NCI-H69 (cell line): Measurements from ENCODE around the gene KCNMA1.
"Not testable (repeated sequence)": the region's sequence is repeated elsewhere in the genome, so short reads cannot be mapped to it uniquely, and the experiment has no call there.

Source experiments
- DNase-seq: peaks from one replicate; lab custom pipeline; 2025; lab: John Stamatoyannopoulos, UW

Gene KCNMA1

DNA sequence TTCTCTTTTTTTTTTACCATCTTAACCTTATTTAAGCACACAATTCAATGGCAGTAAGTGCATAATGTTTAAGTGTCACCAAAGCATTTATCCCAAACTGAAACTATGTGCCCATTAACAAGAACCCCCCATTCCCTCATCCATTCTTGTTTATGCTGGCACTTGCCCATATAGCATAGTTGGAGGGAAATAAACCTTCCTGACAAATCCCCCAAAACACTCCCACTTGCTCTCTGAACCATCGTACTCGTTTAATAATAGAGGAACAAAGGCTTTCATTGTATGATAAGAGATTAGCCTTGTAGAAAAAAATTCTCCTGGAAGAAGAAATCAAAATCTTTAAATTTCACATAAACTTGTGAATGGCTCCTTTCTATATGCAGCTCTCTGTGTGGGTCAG lies 26.4 kb upstream of the KCNMA1 start:
- peak; percentile 32 for DNase-seq

DNA sequence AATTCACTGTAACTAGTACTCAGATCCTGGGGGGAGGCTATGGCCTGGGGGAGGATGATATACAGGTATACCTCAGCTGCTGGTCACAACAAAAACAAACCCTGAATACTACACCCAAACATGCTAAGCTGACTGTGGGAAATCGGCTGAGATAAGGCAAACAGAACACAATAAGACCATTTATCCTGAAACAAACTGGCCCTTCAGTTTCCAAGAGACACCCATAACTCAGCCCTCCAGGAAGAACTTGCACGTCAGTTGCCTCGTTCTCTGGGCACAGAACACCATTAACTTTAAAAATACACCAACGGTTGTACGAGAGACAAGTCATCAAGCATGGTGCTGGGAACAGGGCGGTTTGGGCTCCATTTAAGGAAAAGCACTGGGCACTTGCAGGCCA lies 24.1 kb upstream of the KCNMA1 start:
- DNase-seq, result no peak

DNA sequence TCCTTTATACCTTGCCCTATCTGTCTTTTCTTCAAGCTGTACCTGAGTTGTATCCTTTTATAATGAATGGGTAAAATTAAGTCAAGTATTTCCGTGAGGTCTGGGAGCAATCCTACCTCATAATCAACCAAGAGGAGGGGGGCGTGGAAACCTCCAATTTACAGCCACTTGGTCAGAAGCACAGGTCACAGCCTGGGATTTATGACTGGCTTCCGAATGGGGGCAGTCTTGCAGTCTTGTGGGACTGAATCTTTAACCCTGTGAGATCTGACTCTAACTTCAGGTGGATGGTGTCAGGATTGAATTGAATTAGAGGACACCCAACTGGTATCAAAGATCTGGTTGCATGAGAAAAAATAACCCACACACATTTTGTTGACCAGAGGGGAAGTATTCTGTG lies 23.5 kb upstream of the KCNMA1 start:
- DNase-seq, result peak; percentile 36

DNA sequence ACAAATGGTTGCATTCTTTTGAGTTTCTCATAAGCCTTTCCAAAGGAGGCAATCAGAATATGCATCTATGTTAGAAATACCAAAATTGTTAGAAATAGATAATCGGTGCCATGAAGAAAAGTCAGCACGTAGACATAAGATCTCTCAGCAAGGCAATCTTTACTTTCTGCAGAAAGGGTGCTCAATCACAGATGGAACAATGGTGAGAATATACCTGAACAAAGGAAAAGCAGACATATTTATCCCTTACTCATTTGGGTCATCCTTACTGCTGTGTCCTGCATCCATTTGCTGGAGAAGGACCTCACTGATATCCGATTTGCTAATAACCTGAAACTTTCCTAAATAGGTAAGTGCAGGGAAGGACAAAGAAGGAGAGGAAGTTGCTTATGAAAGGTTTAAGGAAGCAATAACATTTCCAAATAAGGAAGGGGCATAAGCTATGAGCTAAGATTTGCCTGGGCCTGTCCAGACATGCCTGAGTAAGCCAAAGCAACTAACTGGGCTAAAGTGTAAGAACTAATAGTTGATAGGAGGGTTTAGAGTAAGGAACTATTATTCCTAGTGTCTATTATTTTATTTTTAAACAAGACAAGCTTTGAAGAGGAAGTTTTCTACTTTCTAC lies 21.6 kb upstream of the KCNMA1 start:
- DNase-seq, result not testable (repeated sequence)

DNA sequence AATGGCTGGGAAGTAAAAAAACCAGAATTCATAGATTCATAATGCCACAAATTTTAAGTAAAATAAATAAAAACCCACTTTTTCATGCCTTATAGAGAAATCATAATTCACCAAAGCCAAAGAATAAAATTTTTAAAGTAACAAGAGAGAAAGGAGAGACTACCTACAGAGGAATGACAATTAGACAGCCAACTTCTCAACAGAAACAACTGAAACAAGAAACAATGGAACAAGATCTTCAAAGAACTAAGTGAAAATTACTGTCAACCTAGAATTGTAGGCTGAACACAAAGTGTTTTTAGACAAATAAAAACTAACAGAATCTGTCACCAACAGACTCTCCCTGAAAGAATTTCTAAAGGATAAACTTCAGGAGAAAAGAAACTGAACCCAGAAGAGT lies 15.6 kb upstream of the KCNMA1 start:
- DNase-seq, result no peak

DNA sequence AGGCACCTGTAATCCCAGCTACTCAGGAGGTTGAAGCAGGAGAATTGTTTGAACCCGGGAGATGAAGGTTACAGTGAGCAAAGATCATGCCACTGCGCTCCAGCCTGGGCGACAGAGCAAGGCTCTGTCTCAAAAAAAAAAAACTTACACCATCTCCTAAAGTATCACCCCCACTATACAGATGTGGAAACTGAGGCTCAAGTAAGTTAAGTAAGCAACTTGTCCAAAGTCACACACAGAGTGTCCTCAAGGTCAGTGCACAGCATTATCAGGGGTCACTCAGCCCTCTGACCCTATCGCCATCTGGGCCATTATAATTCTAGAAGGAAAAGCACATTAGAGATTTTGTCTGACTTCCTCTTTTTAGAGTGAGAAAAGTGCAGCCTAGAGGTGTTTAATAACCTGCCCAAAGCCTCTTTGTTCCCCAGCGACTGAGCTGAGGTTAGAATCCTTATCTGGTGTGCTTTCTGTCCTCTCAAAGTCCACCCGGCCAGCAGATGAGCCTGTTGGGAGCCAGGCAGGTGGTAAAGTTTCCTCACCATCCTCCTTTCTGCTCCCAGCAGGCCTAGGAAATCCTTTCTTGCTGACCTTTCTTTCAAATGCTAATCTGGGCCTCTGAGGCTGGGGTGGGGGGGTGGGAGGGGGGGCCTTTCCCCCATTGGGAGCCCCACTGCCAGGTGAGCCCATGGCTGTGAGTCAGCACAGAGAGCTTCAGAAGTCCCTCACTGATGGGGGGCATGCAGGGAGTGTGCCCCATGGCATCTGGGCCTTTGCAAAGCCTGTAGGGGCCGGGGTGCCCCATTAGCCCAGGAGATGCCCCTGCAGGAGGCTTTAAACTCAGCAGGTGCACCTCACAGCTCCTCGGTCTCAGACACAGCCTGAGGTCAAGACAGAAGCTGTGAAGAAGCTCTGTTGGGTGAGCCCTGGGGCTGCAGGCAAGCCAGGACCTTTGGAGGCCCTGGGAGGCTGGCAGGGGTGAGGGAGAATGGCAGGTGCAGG lies 12.0 kb upstream of the KCNMA1 start:
- DNase-seq, result peak; percentile 9

DNA sequence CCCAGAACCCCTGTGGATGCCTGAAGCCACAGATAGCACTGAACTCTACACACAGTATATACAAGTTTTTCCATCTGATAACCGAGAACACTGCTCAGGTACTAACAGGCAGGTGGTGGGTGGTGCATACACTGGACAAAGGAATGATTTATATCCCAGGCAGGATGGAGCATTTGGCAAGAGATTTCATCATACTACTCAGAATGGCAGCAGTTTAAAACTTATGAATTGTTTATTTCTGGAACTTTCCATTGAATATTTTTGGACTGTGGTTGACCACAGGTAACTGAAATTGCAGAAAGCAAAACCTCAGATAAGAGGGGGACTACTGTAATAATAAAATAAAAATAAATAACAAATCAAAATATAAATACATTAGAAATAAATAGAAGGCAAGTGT lies 10.9 kb upstream of the KCNMA1 start:
- peak; percentile 66 for DNase-seq

DNA sequence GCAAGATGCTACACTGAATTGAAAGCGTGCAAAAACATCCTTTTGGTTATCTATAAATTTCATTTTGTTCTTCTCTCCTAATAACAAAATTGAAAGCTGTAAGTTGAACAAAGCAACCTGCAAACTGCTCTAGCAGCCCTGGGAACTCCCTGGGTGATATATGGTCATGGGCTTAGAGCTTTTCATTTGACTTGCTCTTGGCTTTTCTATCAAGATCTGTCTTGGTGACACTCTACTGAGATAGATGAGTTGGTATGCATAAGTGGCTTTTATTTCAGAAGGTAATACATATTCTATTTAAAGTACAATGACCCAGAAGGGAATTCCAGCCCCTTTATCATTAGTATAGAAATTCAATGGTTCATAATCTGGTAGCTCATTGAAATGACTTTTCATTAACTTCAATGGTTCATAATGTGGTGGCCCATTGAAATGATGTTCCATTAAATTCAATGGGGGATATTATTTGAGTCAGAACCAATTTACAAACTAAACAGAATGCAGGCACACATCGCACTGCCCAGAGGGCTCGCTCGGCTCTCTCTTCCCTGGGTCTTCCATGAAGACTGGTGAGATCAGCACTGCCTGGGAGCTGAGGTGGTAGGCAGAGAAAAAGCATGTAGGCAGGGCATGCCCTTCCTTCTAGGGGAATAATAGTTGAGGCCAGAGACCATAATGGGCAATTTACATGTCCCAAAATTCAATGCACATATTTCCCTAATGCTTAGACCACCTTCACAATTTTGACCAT lies 10.1 kb upstream of the KCNMA1 start:
- DNase-seq, result no peak

DNA sequence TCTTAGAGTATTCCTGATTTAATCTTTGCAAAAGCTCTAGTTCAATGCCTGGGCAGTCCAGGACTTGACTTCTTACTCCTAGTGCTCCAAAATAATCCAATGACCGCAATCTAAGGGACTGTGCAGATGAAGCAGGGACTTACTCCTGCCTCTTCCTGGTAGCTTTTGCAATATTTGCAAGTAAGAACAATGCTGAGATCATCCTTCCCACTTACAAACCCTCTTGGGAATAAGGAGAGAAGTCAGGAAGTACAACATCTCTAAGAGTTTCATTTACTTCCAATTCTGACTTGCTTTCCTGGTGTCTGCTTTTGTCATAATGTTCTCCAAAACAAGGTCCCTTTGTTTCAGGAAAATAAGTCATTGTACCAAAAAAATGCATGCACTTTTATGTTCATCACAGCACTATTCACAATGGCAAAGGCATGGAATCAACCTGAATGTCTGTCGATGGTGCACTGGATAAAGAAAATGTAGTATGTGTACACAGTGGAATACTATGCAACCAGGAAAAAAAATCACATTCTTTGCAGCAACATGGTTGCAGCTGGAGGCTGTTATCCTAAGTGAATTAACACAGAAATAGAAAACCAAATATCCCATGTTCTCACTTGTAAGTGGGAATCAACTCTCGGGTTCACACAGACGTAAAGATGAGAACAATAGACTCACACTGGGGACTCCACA lies 7.1 kb upstream of the KCNMA1 start:
- no peak for DNase-seq

DNA sequence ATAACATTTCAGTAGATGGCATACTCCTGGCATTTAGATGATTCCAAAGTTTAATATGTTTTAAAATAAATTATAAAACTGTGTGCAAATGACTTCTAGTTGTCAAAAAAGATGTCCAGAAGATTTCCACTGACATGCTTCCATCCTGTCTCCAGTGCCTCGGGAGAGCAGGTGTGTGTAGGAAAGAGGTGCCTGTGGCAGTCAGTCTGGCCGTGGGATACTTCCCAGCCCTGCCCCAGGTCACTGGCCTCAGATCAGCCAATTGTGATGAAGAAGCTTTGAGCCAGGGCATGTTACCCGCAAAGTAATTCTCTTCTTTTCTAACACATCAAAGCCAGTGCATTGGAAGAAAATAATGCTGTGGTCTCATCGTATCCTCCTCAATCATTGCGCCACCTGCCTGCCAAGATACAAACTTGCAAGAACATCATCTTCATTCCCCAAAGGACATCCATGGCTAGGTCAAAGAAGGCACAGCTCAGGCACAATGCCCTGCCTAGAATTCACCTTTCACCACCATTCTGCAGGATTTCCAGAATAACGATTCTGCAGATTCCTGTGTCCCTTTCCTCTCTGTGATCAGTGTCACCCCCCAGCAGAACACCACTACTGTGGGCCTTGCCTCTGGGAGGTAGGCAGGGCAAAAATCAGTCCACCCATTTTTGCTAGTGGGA lies 6.3 kb upstream of the KCNMA1 start:
- peak; percentile 64 for DNase-seq

DNA sequence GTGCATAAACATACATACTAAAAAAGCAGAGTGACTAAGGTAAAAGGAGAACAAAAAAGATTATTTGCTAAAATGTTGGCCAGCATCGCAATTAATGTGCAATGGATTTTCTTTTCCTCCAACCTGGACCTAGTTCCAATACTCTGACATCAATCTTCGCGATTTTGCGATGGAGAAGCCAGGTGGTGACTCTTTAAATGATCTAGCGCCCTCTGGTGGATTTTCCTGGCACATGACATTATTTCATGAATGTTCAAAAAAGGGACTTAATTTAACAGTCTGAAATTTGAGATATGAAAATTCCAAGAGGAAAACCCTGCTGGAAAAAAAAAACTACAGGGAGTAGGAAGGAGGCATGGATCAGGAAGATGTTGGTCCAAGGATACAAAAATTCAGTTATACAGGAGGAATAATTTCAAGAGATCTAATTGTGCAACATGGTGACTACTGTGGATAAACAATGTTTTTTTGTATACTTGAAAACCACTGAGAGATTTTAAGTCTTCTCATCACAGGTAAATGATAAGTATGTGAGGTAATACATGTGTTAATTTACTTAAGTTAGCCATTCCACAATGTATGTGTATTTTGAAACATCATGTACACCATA lies 4.3 kb upstream of the KCNMA1 start:
- DNase-seq, result peak; percentile 85

DNA sequence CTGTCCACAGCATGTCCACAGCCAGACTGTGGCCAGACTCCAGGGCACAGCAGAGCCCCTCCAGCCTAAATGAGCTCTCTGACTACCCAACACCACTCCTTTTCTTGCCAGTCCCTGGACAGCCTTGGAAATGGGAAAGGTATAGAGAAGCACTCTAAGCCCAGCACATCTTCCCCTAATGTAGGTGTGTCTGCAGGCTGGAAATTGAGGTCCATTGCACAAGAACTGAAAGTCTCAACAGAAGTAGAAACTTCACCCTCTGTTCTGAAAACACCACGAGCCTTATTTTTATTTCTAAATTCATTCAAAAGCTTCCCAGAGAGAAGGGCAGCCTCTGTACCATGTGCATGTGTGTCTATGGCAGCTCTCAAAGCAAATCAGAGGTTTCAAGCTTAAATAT lies 3.7 kb upstream of the KCNMA1 start:
- peak; percentile 16 for DNase-seq

DNA sequence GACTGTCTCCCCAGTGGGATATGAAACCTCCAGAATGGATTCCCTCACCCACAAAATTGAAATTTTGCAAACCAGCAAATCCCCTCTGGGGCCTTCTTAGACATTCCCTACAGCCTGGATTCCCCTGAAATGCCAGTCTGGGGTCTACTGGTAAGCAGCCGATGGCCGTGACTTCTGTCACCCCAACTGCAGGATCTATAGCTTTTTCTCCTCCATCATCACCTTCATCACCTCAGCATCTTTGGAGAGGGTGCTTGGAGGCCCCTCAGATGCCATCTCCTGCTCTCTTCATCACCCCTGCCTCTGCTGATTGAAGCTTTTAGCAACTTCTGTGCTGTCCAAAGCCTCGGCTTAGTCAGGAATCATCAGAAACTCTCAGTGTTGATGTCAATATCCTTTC lies 2.6 kb upstream of the KCNMA1 start:
- DNase-seq, result no peak

DNA sequence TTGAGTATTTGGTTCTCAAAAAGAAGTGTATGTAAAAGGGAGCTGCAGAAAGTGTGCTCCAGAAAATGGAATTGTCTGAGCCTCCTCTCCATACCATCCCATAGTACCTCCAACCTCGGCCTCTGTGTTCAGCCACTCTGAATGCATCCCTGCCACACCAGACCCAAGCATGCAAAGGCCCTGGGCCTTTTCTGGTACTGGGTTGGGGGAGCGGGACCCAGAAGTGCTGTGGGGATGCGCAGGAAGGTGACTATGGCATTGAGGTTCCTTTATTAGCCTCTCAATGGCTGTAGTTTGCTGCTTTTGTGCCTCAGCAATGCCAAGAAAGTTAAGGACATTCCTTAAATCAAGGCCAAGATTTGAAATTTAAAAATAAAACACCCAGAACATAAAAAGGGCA lies 2.1 kb upstream of the KCNMA1 start:
- no peak for DNase-seq

DNA sequence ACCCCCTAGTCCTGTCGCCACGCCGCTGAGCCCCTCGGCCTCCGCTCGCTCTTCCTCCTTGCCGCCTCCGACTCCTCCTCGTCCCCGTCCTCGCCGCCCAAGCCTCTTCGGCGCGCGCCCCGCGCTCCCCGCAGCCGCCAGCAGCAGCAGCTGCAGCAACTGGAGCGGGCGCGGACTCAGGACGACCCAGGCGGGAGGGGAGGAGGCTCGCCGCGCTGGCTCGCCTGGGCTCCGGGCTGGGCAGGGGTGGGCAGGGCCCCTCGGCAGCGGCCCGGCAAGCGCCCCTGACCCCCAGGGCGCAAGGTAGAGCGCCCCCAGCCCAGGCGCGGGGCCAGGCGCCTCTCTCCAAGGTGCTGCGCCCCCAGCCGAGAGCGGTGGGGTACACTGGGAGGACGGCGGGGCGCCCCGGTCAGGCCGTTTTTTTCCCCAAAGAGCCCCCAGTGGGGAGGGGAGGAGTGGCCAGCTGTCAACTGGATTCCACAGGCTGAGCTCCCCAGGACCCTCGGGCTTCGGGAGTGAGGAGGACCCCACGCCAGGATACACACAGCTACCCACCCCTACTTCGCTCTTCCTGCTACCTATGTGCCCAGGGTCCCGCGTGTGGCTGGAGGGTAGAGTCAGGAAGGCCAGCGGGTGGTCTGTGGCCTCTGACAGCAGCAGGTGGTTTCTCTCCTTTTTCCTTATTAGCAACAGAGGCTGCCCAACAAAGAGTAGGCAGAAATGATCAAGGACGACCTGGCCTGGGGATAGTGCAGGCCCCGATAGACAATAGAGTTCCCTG lies 903 bp upstream of the KCNMA1 start:
- peak; percentile 70 for DNase-seq

DNA sequence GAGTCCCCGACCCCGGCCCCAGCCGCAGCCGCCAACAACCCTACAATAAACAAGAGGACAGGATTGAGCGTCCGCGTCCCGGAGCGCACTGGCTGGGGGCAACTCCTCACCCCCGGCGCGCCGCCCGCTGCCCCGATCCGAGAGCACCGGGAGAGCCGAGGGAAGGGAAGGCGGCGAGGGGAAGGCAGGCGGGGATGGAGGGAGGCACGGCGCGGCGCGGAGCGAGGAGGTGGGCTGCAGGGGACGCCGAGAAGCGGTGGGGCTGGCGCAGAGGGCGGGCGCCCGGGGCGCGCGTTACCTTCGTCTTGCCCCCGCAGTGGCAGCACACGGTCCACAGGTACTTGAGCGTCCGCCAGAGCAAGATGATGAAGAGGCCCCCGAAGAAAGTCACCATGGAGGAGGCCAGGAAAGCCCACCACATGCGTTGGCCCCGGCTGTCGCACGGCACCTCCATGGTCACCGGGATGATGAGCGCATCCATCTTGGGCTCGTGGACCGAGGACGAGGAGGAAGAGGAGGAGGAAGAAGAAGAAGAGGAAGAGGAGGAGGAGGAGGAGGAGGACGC lies 559 bp downstream of the KCNMA1 start:
- peak; percentile 67 for DNase-seq

DNA sequence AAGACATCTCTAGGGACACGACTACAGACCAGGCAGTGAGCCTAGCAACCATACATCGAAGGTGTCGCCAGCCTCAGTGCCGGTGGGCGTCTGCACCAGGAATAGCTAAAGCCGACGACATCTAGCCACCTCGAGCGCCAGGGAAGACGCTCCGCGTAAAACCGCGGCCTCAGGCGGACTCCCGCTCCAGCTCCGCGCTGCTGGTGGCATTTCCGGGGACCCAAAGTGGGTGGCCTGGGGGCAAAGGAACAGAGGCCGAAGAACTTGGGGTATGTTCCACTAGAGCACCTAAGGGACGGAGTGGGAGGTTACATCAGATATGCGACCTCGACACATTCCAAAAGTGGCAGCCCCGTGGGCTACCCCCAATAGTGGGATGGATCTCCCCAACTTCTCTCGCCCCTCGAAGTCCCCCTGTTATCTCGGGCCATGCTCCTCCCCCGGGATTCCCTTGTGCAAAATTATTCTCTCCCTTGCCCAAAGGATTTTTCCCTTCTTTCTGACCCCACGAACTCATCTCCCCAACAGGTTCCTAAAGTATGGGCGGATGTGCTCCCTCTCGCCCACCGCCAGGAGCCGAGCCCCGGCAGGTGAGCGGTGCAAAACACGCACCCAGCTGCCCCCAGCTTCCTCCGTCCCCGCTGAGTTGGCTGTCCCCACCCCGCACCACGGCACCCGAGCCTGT lies 1.2 kb downstream of the KCNMA1 start:
- peak; percentile 35 for DNase-seq

DNA sequence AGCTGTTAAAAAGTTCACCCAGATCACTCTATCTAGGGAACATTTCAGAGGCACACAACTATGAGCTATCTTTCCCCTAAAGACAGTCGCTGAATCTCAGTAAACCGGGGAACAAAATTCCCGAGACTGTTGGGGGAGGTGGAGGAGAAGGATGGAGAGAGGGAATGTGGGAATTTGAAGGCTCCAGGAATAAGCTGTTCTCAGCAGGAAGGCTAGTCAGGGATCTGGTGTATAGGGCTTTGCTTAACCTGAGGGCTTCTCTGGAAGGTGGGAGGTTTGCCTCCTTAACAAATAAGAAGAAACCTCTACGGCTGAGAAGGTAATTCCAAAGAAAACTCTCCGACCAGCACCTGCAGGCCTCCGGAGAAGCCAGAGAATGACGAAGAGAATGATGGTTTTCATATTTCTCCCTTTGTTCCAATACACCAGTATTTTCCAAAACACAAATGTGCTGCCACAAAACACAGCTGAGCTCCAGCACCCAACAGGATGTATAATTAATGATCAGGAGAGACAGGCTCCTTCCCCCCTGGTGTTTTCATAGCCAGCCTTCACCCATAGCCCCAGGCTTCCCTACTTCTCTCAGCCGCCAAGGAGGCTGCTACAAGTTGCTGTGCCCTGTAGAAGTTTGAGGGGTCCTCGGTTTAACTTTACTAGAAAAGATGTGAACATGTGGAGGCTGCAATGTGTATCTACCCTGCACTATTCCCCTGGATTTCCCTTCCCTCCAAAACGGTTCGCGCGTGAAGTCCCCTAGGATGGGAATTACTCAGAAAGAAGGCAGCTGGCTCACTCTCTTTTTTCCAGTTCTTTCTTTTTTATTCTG lies 2.0 kb downstream of the KCNMA1 start:
- peak; percentile 56 for DNase-seq
